Upper lobe of left lung (tissue), 4 donors: ENCODE data around the gene ZSCAN30.

Experiments
- EP300 ChIP-seq, 4 donors: sonication (generic); formaldehyde crosslinking; IDR thresholded peaks; one replicate each; pipeline ENCODE4 v1.5.1; 2017; ENCODE audit warnings: antibody characterized with exemption in 4 of 4, control low read depth in 2 of 4
- POLR2A ChIP-seq, 4 donors: fragments of 450-650 bp; IDR thresholded peaks; one replicate each; pipeline ENCODE4 v1.5.1; 2016 to 2017; ENCODE audit warnings: antibody characterized with exemption in 4 of 4, mild to moderate bottlenecking in 2 of 4
- POLR2AphosphoS5 ChIP-seq, 2 donors: sonication (generic); formaldehyde crosslinking; IDR thresholded peaks; one replicate each; pipeline ENCODE4 v1.5.1; 2017; ENCODE audit warnings: antibody characterized with exemption in 2 of 2
- TF ChIP-seq, protein P1 (sequence below), 6 experiments: fragments of 450-650 bp in 4 of 6; fragments of 200-600 bp in 2 of 6; sonication (generic) in 2 of 6; IDR thresholded peaks; one replicate each; pipeline ENCODE4 v1.5.1; 2016 to 2019; ENCODE audit warnings: antibody characterized with exemption in 6 of 6

DNA sequence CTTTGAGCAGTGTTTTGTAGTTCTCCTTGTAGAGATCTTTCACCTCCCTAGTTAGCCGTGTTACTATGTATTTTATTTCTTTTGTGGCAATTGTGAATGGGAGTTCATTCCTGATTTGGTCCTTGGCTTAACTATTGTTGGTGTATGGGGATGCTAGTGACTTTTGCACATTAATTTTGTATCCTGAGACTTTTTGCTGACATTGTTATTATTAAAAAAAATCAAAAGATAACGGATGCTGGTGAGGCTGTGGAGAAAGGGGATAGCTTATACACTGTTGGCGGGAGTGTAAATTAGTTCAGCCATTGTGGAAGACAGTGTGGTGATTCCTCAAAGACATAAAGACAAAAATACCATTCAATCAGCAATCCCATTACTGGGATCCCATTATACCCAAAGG lies 66.2 kb downstream of the ZSCAN30 start:
- TF ChIP-seq POLR2A (IDR thresholded peaks at IDR 0.05) (no peak), EP300 (IDR thresholded peaks at IDR 0.05) (no peak), POLR2AphosphoS5 (IDR thresholded peaks at IDR 0.05) (no peak)
- TF ChIP-seq, protein P1, sequence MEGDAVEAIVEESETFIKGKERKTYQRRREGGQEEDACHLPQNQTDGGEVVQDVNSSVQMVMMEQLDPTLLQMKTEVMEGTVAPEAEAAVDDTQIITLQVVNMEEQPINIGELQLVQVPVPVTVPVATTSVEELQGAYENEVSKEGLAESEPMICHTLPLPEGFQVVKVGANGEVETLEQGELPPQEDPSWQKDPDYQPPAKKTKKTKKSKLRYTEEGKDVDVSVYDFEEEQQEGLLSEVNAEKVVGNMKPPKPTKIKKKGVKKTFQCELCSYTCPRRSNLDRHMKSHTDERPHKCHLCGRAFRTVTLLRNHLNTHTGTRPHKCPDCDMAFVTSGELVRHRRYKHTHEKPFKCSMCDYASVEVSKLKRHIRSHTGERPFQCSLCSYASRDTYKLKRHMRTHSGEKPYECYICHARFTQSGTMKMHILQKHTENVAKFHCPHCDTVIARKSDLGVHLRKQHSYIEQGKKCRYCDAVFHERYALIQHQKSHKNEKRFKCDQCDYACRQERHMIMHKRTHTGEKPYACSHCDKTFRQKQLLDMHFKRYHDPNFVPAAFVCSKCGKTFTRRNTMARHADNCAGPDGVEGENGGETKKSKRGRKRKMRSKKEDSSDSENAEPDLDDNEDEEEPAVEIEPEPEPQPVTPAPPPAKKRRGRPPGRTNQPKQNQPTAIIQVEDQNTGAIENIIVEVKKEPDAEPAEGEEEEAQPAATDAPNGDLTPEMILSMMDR (IDR thresholded peaks at IDR 0.05) = no peak
